ENCODE results near the gene TEX14.

DNA sequence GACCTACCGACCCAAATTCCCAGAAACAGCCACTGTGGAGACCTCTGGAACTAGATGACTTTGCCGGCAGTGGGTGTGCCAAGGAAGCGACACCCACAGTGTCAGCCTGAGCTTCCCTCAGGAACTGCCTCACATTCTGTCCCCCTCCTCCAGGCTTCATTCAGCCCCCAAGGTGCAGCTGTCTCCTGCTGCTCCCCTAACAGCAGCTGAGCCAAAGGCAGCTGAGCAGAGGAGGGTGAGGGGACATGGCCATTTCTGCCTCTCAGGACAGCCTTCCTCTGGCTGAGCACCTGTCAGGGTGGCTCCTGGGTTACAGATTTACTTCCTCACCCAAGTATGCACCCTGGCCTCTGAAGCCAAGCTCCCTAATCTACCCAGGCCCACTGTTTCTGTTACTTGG lies 155.3 kb downstream of the TEX14 start:
- TF ChIP-seq, protein P1, sequence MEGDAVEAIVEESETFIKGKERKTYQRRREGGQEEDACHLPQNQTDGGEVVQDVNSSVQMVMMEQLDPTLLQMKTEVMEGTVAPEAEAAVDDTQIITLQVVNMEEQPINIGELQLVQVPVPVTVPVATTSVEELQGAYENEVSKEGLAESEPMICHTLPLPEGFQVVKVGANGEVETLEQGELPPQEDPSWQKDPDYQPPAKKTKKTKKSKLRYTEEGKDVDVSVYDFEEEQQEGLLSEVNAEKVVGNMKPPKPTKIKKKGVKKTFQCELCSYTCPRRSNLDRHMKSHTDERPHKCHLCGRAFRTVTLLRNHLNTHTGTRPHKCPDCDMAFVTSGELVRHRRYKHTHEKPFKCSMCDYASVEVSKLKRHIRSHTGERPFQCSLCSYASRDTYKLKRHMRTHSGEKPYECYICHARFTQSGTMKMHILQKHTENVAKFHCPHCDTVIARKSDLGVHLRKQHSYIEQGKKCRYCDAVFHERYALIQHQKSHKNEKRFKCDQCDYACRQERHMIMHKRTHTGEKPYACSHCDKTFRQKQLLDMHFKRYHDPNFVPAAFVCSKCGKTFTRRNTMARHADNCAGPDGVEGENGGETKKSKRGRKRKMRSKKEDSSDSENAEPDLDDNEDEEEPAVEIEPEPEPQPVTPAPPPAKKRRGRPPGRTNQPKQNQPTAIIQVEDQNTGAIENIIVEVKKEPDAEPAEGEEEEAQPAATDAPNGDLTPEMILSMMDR (IDR thresholded peaks at IDR 0.05): no peak
- TF ChIP-seq POLR2A (IDR thresholded peaks at IDR 0.05): no peak
